GM23248 (cell line): ENCODE measurements around the gene ANXA5. TPM values are rescaled to one million over a fixed set of nuclear protein-coding genes. Genes with fewer than 3 reads are reported as not detected.

Experiments
- DNase-seq: peaks from one replicate; pipeline ENCODE4 v3.0.0-alpha.2; 2015
- H2AFZ ChIP-seq: fragments of 200-600 bp; sonication (generic); 2 replicates; pipeline ENCODE4 v1.6.1; 2016; ENCODE audit warnings: antibody characterized with exemption
- H3F3A ChIP-seq: fragments of 200-600 bp; sonication (generic); 2 replicates; pipeline ENCODE4 v1.6.1; 2016; ENCODE audit warnings: mild to moderate bottlenecking, antibody characterized with exemption, mixed run types; ENCODE audit not compliant: insufficient read depth
- H3K27ac ChIP-seq: fragments of 200-600 bp; sonication (generic); 2 replicates; pipeline ENCODE4 v1.5.1; 2016; ENCODE audit warnings: mild to moderate bottlenecking
- H3K27me3 ChIP-seq: fragments of 200-600 bp; sonication (generic); replicated peaks from 2 replicates; pipeline ENCODE4 v1.6.1; 2016; ENCODE audit warnings: mild to moderate bottlenecking; ENCODE audit not compliant: insufficient read depth
- H3K36me3 ChIP-seq: fragments of 200-600 bp; sonication (generic); 2 replicates; pipeline ENCODE4 v1.6.1; 2016; ENCODE audit warnings: low read depth, mild to moderate bottlenecking
- H3K4me1 ChIP-seq: fragments of 200-600 bp; sonication (generic); 2 replicates; pipeline ENCODE4 v1.6.1; 2016; ENCODE audit warnings: mild to moderate bottlenecking; ENCODE audit not compliant: insufficient read depth
- H3K4me2 ChIP-seq: fragments of 200-600 bp; sonication (generic); one replicate; pipeline ENCODE4 v1.6.1; 2016; ENCODE audit warnings: mild to moderate bottlenecking; ENCODE audit not compliant: unreplicated experiment
- H3K4me3 ChIP-seq: fragments of 200-600 bp; sonication (generic); 2 replicates; pipeline ENCODE4 v1.5.1; 2016; ENCODE audit warnings: mild to moderate bottlenecking
- H3K79me2 ChIP-seq: fragments of 200-600 bp; sonication (generic); 2 replicates; pipeline ENCODE4 v1.6.1; 2016; ENCODE audit warnings: mild to moderate bottlenecking; ENCODE audit not compliant: insufficient read depth
- H3K9ac ChIP-seq: fragments of 200-600 bp; sonication (generic); 2 replicates; pipeline ENCODE4 v1.6.1; 2016; ENCODE audit warnings: mild to moderate bottlenecking
- H3K9me2 ChIP-seq: fragments of 200-600 bp; sonication (generic); 2 replicates; pipeline ENCODE4 v1.6.1; 2016; ENCODE audit warnings: mixed run types, mild to moderate bottlenecking, moderate library complexity; ENCODE audit not compliant: insufficient read depth
- H3K9me3 ChIP-seq: fragments of 200-600 bp; sonication (generic); one replicate; pipeline ENCODE4 v1.6.1; 2017; ENCODE audit warnings: low read depth
- H4K20me1 ChIP-seq: fragments of 200-600 bp; sonication (generic); 2 replicates; pipeline ENCODE4 v1.6.0; 2016; ENCODE audit not compliant: insufficient read depth
- EZH2 ChIP-seq: fragments of 200-600 bp; sonication (generic); IDR thresholded peaks from 2 replicates; pipeline ENCODE4 v1.6.1; 2018; ENCODE audit warnings: antibody characterized with exemption, mild to moderate bottlenecking; ENCODE audit not compliant: insufficient read depth, poor library complexity, severe bottlenecking
- EZH2phosphoT487 ChIP-seq: fragments of 200-600 bp; sonication (generic); IDR thresholded peaks from 2 replicates; pipeline ENCODE4 v1.6.1; 2018; ENCODE audit warnings: antibody characterized with exemption, moderate library complexity, mild to moderate bottlenecking, low read depth; ENCODE audit not compliant: insufficient read depth
- WGBS, 2 experiments: methylation state at CpG; one replicate each; pipeline ENCODE4 v1.1.6; 2015 to 2017; ENCODE audit warnings: low lambda C conversion rate in 2 of 2, low coverage in 1 of 2; ENCODE audit errors: missing lambda C conversion rate in 2 of 2; 5-methylcytosine and 5-hydroxymethylcytosine counted together
- in situ Hi-C: fragments of 300-500 bp; cut with MboI; formaldehyde crosslinking; loops from 2 replicates; pipeline ENCODE4 v1.15.0; 2020
- polyA plus RNA-seq: library from polyadenylated mRNA; unstranded; fragments of >200 nt; fragmentation: Nextera tagmentation; extraction: Ambion mirVana; gene quantifications from 2 replicates; pipeline ENCODE4 v1.2.1, GENCODE V29; 2016
- total RNA-seq: library from RNA; depleted of rRNA; stranded (reverse); fragments of >200 nt; shearing (Covaris generic); gene quantifications from 2 replicates; pipeline ENCODE4 v1.2.3, GENCODE V29; 2014

Gene ANXA5
- total and polyA plus RNA-seq, 2 experiments from 2014 or later: 1,082 to 1,730 TPM

- Histone ChIP-seq H3K27me3 (no peaks in the 10 kb centered on the region), H3K9me2 (no peaks in the 10 kb centered on the region), H3K79me2 (no peaks in the 10 kb centered on the region), H3K4me2 (no peak overlapping the region), H2AFZ (no peak overlapping the region), H3K9me3 (no peaks in the 10 kb centered on the region), H3K4me3 (no peak overlapping the region), H3K27ac (peak overlapping the region; percentile 97), H3K9ac (peak overlapping the region; percentile 74; the same call in 1 of the 2 replicates), H4K20me1 (no peaks in the 10 kb centered on the region), H3K4me1 (peaks cover 23% of the 10 kb centered on the region), H3K36me3 (no peaks in the 10 kb centered on the region), H3F3A (peaks cover 19% of the 10 kb centered on the region)
- WGBS, 2 experiments: 28 to 29% methylated on average over 3 of the region's 3 CpGs
- in situ Hi-C loops: no loop called here
- TF ChIP-seq EZH2 (no peak), EZH2phosphoT487 (no peak)
- DNase-seq: peak; percentile 76
These were observed 30.0 kb upstream of the ANXA5 start for GRCh38 chr4:121726642-121727268.

- no peak for DNase-seq
- in situ Hi-C loops: no loop called here
- no peak overlapping the region for H3K4me3 ChIP-seq
- WGBS, 2 experiments: 97 to 100% methylated on average over 1 of the region's 1 CpG
- H3K9me2 ChIP-seq: no peaks in the 10 kb centered on the region
- H3K9ac ChIP-seq: no peak overlapping the region
- no peak overlapping the region for H2AFZ ChIP-seq
- no peaks in the 10 kb centered on the region for H3K9me3 ChIP-seq
- no peaks in the 10 kb centered on the region for H4K20me1 ChIP-seq
- peaks cover 31% of the 10 kb centered on the region for H3K4me1 ChIP-seq
- H3K79me2 ChIP-seq: no peaks in the 10 kb centered on the region
- H3K4me2 ChIP-seq: no peak overlapping the region
- no peaks in the 10 kb centered on the region for H3K36me3 ChIP-seq
- H3K27ac ChIP-seq: no peak overlapping the region
- TF ChIP-seq EZH2 (no peak), EZH2phosphoT487 (no peak)
- H3K27me3 ChIP-seq: no peaks in the 10 kb centered on the region
- peaks cover 35% of the 10 kb centered on the region for H3F3A ChIP-seq
These were observed 27.9 kb upstream of the ANXA5 start for GRCh38 chr4:121724671-121725070.

GRCh38 chr4:121721700-121722099, 24.9 kb upstream of the ANXA5 start:
- Histone ChIP-seq H4K20me1 (no peaks in the 10 kb centered on the region), H3K9me2 (no peaks in the 10 kb centered on the region), H3F3A (peaks cover 37% of the 10 kb centered on the region), H3K9me3 (no peaks in the 10 kb centered on the region), H3K9ac (no peak overlapping the region), H3K4me2 (no peak overlapping the region), H3K4me3 (no peak overlapping the region), H2AFZ (no peak overlapping the region), H3K27me3 (no peaks in the 10 kb centered on the region), H3K4me1 (peaks cover 25% of the 10 kb centered on the region), H3K79me2 (no peaks in the 10 kb centered on the region), H3K27ac (no peak overlapping the region), H3K36me3 (no peaks in the 10 kb centered on the region)
- in situ Hi-C loops: no loop called here
- TF ChIP-seq EZH2 (no peak), EZH2phosphoT487 (no peak)
- DNase-seq: no peak
- WGBS, 2 experiments: 94 to 100% methylated on average over 1 of the region's 1 CpG

GRCh38 chr4:121720109-121720508, 23.3 kb upstream of the ANXA5 start:
- 0 to 3% methylated on average over 1 of the region's 1 CpG for WGBS, 2 experiments
- Histone ChIP-seq H3K4me2 (peak overlapping the region; percentile 4), H3K4me3 (no peak overlapping the region), H3K4me1 (peaks cover 25% of the 10 kb centered on the region), H3K9me3 (no peaks in the 10 kb centered on the region), H3K27ac (0 out of 2 replicates have a peak overlapping the region, but pooled peaks have one; percentile 3), H4K20me1 (no peaks in the 10 kb centered on the region), H3F3A (peaks cover 37% of the 10 kb centered on the region), H3K9me2 (no peaks in the 10 kb centered on the region), H2AFZ (no peak overlapping the region), H3K79me2 (no peaks in the 10 kb centered on the region), H3K27me3 (no peaks in the 10 kb centered on the region), H3K9ac (no peak overlapping the region), H3K36me3 (no peaks in the 10 kb centered on the region)
- in situ Hi-C loops: no loop called here
- peak; percentile 72 for DNase-seq
- TF ChIP-seq EZH2phosphoT487 (peak; percentile 89), EZH2 (no peak)
